H9 (cell line): ENCODE results near the gene MRPL55. TPM values are rescaled to one million over a fixed set of nuclear protein-coding genes. Genes with fewer than 3 reads are reported as not detected.

Experiments
- DNase-seq: peaks from one replicate; pipeline ENCODE4 v3.0.0-alpha.2; 2017
- H2AFZ ChIP-seq: one replicate; pipeline ENCODE4 v1.6.1; 2013; ENCODE audit warnings: mild to moderate bottlenecking, low read length, control low read depth, moderate library complexity
- H2AK5ac ChIP-seq: 2 replicates; pipeline ENCODE4 v1.6.1; 2013; ENCODE audit warnings: low read length, control low read depth, mixed read lengths; ENCODE audit not compliant: insufficient read length
- H2BK120ac ChIP-seq: one replicate; pipeline ENCODE4 v1.6.1; 2013; ENCODE audit warnings: low read depth, mild to moderate bottlenecking, low read length, control low read depth, inconsistent platforms; ENCODE audit not compliant: poor library complexity, severe bottlenecking
- H2BK12ac ChIP-seq: 2 replicates; pipeline ENCODE4 v1.6.1; 2013; ENCODE audit warnings: low read length, control low read depth, mixed read lengths, low read depth; ENCODE audit not compliant: insufficient read length
- H2BK15ac ChIP-seq: 2 replicates; pipeline ENCODE4 v1.6.1; 2013; ENCODE audit warnings: low read depth, low read length, control low read depth
- H2BK20ac ChIP-seq: one replicate; pipeline ENCODE4 v1.6.1; 2013; ENCODE audit warnings: low read depth, mild to moderate bottlenecking, low read length, control low read depth, inconsistent platforms; ENCODE audit not compliant: poor library complexity, severe bottlenecking
- H2BK5ac ChIP-seq: 2 replicates; pipeline ENCODE4 v1.6.1; 2013; ENCODE audit warnings: low read length, control low read depth, mixed read lengths; ENCODE audit not compliant: insufficient read length
- H3K14ac ChIP-seq: 2 replicates; pipeline ENCODE4 v1.6.1; 2013; ENCODE audit warnings: low read length, control low read depth; ENCODE audit not compliant: insufficient read depth
- H3K18ac ChIP-seq: 2 replicates; pipeline ENCODE4 v1.6.1; 2013; ENCODE audit warnings: low read depth, mild to moderate bottlenecking, mixed read lengths, low read length, control low read depth; ENCODE audit not compliant: insufficient read length
- H3K23ac ChIP-seq: 2 replicates; pipeline ENCODE4 v1.6.1; 2013; ENCODE audit warnings: low read length, control low read depth, mixed read lengths, low read depth; ENCODE audit not compliant: insufficient read length
- H3K23me2 ChIP-seq: 2 replicates; pipeline ENCODE4 v1.6.1; 2013; ENCODE audit warnings: low read depth, mild to moderate bottlenecking, mixed read lengths, low read length, control low read depth; ENCODE audit not compliant: insufficient read length, poor library complexity, severe bottlenecking
- H3K27ac ChIP-seq: 2 replicates; pipeline ENCODE4 v1.5.1; 2013; ENCODE audit warnings: low read length, control low read depth, mixed read lengths, low read depth; ENCODE audit not compliant: insufficient read length
- H3K27me3 ChIP-seq: 2 replicates; pipeline ENCODE4 v1.6.1; 2013; ENCODE audit warnings: low read length, control low read depth, inconsistent platforms; ENCODE audit not compliant: insufficient read depth
- H3K4ac ChIP-seq: 2 replicates; pipeline ENCODE4 v1.6.1; 2013; ENCODE audit warnings: low read depth, mild to moderate bottlenecking, control low read depth, inconsistent platforms, low read length, moderate library complexity
- H3K4me1 ChIP-seq: 2 replicates; pipeline ENCODE4 v1.6.1; 2013; ENCODE audit warnings: low read length, control low read depth, inconsistent platforms; ENCODE audit not compliant: insufficient read depth
- H3K4me2 ChIP-seq: 2 replicates; pipeline ENCODE4 v1.6.1; 2013; ENCODE audit warnings: low read length, control low read depth, mixed read lengths; ENCODE audit not compliant: insufficient read length, insufficient read depth
- H3K56ac ChIP-seq: 2 replicates; pipeline ENCODE4 v1.6.1; 2013; ENCODE audit warnings: low read depth, mild to moderate bottlenecking, mixed read lengths, low read length, control low read depth; ENCODE audit not compliant: insufficient read length
- H3K79me1 ChIP-seq: 2 replicates; pipeline ENCODE4 v1.6.1; 2013; ENCODE audit warnings: low read depth, mild to moderate bottlenecking, moderate library complexity, low read length, control low read depth, inconsistent platforms; ENCODE audit not compliant: insufficient read depth, poor library complexity, severe bottlenecking
- H3K79me2 ChIP-seq: 2 replicates; pipeline ENCODE4 v1.6.1; 2013; ENCODE audit warnings: low read length, control low read depth, inconsistent platforms; ENCODE audit not compliant: insufficient read depth
- H3K9ac ChIP-seq: 2 replicates; pipeline ENCODE4 v1.6.1; 2013; ENCODE audit warnings: low read length, control low read depth, mixed read lengths; ENCODE audit not compliant: insufficient read length; ENCODE audit errors: extremely low read depth
- H3K9me3 ChIP-seq: one replicate; pipeline ENCODE4 v1.6.1; 2013; ENCODE audit warnings: low read depth, low read length, inconsistent platforms; ENCODE audit not compliant: control insufficient read depth
- H3T11ph ChIP-seq: one replicate; pipeline ENCODE4 v1.6.1; 2013; ENCODE audit warnings: mild to moderate bottlenecking, low read length, control low read depth, inconsistent platforms
- H4K20me1 ChIP-seq: one replicate; pipeline ENCODE4 v1.6.1; 2013; ENCODE audit not compliant: control insufficient read depth, insufficient read length, insufficient read depth
- H4K5ac ChIP-seq: 2 replicates; pipeline ENCODE4 v1.6.1; 2013; ENCODE audit warnings: low read depth, mild to moderate bottlenecking, mixed read lengths, low read length, control low read depth; ENCODE audit not compliant: insufficient read length
- H4K8ac ChIP-seq: replicated peaks from 2 replicates; pipeline ENCODE4 v1.6.1; 2013; ENCODE audit warnings: low read length, control low read depth, mixed read lengths, low read depth; ENCODE audit not compliant: insufficient read length
- H4K91ac ChIP-seq: 2 replicates; pipeline ENCODE4 v1.6.1; 2013; ENCODE audit warnings: low read depth, mild to moderate bottlenecking, moderate library complexity, mixed read lengths, low read length, control low read depth; ENCODE audit not compliant: insufficient read length
- H3K27ac Mint-ChIP-seq, 3 experiments: 2 replicates in 2 of 3; 3 replicates in 1 of 3; pipeline ENCODE4 v1.8.0; 2020 to 2021; ENCODE audit warnings: mixed read lengths in 3 of 3, mild to moderate bottlenecking in 1 of 3, moderate library complexity in 1 of 3
- H3K27me3 Mint-ChIP-seq: 2 replicates; pipeline ENCODE4 v1.8.0; 2021; ENCODE audit warnings: low read depth, mild to moderate bottlenecking, moderate library complexity, mixed read lengths
- H3K36me3 Mint-ChIP-seq, 3 experiments: 2 replicates in 2 of 3; 3 replicates in 1 of 3; pipeline ENCODE4 v1.8.0; 2020 to 2021; ENCODE audit warnings: low read depth in 3 of 3, mixed read lengths in 3 of 3; ENCODE audit not compliant: insufficient read depth in 1 of 3
- H3K4me1 Mint-ChIP-seq, 2 experiments: 2 replicates each; pipeline ENCODE4 v1.8.0; 2020; ENCODE audit warnings: mixed read lengths in 2 of 2
- H3K4me3 Mint-ChIP-seq, 2 experiments: 2 replicates in 1 of 2; 3 replicates in 1 of 2; pipeline ENCODE4 v1.8.0; 2020 to 2021; ENCODE audit warnings: mild to moderate bottlenecking in 2 of 2, mixed read lengths in 2 of 2, moderate library complexity in 1 of 2
- H3K9me3 Mint-ChIP-seq, 2 experiments: 2 replicates in 1 of 2; 3 replicates in 1 of 2; pipeline ENCODE4 v1.8.0; 2020; ENCODE audit warnings: mild to moderate bottlenecking in 2 of 2, mixed read lengths in 2 of 2, moderate library complexity in 1 of 2
- CTCF ChIP-seq: fragments of 200-600 bp; sonication (generic); conservative IDR thresholded peaks from 3 replicates; pipeline ENCODE4 v1.8.0; 2021; ENCODE audit warnings: antibody characterized with exemption, mild to moderate bottlenecking
- WGBS: extraction: QIAGEN DNeasy Blood & Tissue Kit; methylation state at CpG from one replicate; pipeline ENCODE4 v1.1.7; 2013; ENCODE audit warnings: missing lambda C conversion rate, low lambda C conversion rate, mixed read lengths; ENCODE audit not compliant: insufficient read length; ENCODE audit errors: extremely low coverage; 5-methylcytosine and 5-hydroxymethylcytosine counted together
- total RNA-seq: library from RNA; stranded (reverse); gene quantifications from 2 replicates; pipeline ENCODE4 v1.2.1, GENCODE V29; 2021

Gene MRPL55
- total RNA-seq, 1 experiment from 2014 or later: 62.3 TPM

DNA sequence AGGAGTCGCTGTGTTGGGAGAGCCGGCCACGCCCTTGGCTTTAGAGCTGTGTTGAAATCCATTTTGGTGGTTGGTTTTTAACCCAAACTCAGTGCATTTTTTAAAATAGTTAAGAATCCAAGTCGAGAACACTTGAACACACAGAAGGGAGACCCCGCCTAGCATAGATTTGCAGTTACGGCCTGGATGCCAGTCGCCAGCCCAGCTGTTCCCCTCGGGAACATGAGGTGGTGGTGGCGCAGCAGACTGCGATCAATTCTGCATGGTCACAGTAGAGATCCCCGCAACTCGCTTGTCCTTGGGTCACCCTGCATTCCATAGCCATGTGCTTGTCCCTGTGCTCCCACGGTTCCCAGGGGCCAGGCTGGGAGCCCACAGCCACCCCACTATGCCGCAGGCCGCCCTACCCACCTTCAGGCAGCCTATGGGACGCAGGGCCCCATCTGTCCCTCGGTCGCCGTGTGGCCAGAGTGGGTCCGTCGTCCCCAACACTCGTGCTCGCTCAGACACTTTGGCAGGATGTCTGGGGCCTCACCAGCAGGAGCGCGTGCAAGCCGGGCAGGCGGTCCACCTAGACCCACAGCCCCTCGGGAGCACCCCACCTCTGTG, 10.7 kb downstream of the MRPL55 start:
- Histone ChIP-seq H2BK5ac (no peak overlapping the region), H3K23ac (no peak overlapping the region), H4K5ac (no peak overlapping the region), H3K23me2 (peaks cover 5% of the 10 kb centered on the region), H2BK20ac (no peak overlapping the region), H4K8ac (no peak overlapping the region), H3K4me2 (no peak overlapping the region), H3T11ph (no peak overlapping the region), H2BK12ac (no peak overlapping the region), H4K20me1 (no peaks in the 10 kb centered on the region), H3K9ac (no peak overlapping the region), H2BK15ac (no peak overlapping the region), H2AK5ac (no peak overlapping the region), H3K4me1 (no peaks in the 10 kb centered on the region), H3K27me3 (no peaks in the 10 kb centered on the region), H3K27ac (no peak overlapping the region), H3K56ac (no peak overlapping the region), H3K18ac (no peak overlapping the region), H3K9me3 (no peaks in the 10 kb centered on the region), H3K79me2 (peaks cover 23% of the 10 kb centered on the region), H3K4ac (no peak overlapping the region), H2BK120ac (no peak overlapping the region), H2AFZ (no peak overlapping the region), H3K79me1 (peaks cover 8% of the 10 kb centered on the region), H3K14ac (no peak overlapping the region), H4K91ac (no peak overlapping the region)
- peak; percentile 19 for DNase-seq
- peaks cover 2% of the 10 kb centered on the region; the same call in 1 of the 2 replicates for H3K27me3 Mint-ChIP-seq
- TF ChIP-seq CTCF: no peak
- no peak overlapping the region for H3K4me3 Mint-ChIP-seq
- peaks cover 34 to 70% (median 63%) of the 10 kb centered on the region in 3 experiments; a peak in 6 of 7 replicates for H3K36me3 Mint-ChIP-seq
- H3K4me1 Mint-ChIP-seq: peaks cover 8 to 16% of the 10 kb centered on the region in 2 experiments
- peak overlapping the region in 1 of 3 experiments; percentile 50; a peak in 1 of 7 replicates for H3K27ac Mint-ChIP-seq
- WGBS: no CpG with 5 or more reads among the region's 28 CpGs
- H3K9me3 Mint-ChIP-seq: peaks cover 8 to 11% of the 10 kb centered on the region in 2 experiments
